GM19324 (cell line): ENCODE results near the gene PPP2R1A.
"Not testable (repeated sequence)": the region's sequence is repeated elsewhere in the genome, so short reads cannot be mapped to it uniquely, and the experiment has no call there.

ENCODE experiments used
- ATAC-seq: cut with Tn5 transposase; IDR thresholded peaks from one replicate; pipeline ENCODE4 v1.9.1; 2021; ENCODE audit warnings: mild to moderate bottlenecking, moderate library complexity; ENCODE audit not compliant: unreplicated experiment, low FRiP score

Gene PPP2R1A

GRCh38 chr19:52200044-52200443, 10.2 kb downstream of the PPP2R1A start:
- no peak for ATAC-seq

- not testable (repeated sequence) for ATAC-seq
These were observed 11.0 kb downstream of the PPP2R1A start for GRCh38 chr19:52200755-52201391.

GRCh38 chr19:52206481-52206880, 16.6 kb downstream of the PPP2R1A start:
- ATAC-seq = no peak

- ATAC-seq = no peak
These were observed 21.4 kb downstream of the PPP2R1A start for GRCh38 chr19:52211203-52211602.

- ATAC-seq = no peak
These were observed 22.2 kb downstream of the PPP2R1A start for GRCh38 chr19:52211926-52212571.

- ATAC-seq = no peak
These were observed 22.9 kb downstream of the PPP2R1A start for GRCh38 chr19:52212572-52213255.

GRCh38 chr19:52214241-52214640, 24.4 kb downstream of the PPP2R1A start:
- no peak for ATAC-seq

GRCh38 chr19:52216401-52216800, 26.5 kb downstream of the PPP2R1A start:
- no peak for ATAC-seq

- no peak for ATAC-seq
These were observed 27.7 kb downstream of the PPP2R1A start for GRCh38 chr19:52217576-52217975.

GRCh38 chr19:52219611-52220010, 29.8 kb downstream of the PPP2R1A start:
- no peak for ATAC-seq

GRCh38 chr19:52221031-52221430, 31.2 kb downstream of the PPP2R1A start:
- ATAC-seq = no peak

GRCh38 chr19:52221831-52222375, 32.1 kb downstream of the PPP2R1A start:
- no peak for ATAC-seq

GRCh38 chr19:52224211-52224610, 34.4 kb downstream of the PPP2R1A start:
- ATAC-seq = no peak

- no peak for ATAC-seq
These were observed 36.8 kb downstream of the PPP2R1A start for GRCh38 chr19:52226652-52227051.

- ATAC-seq = no peak
These were observed 37.5 kb downstream of the PPP2R1A start for GRCh38 chr19:52227196-52227940.

GRCh38 chr19:52227980-52228379, 38.1 kb downstream of the PPP2R1A start:
- no peak for ATAC-seq

- no peak for ATAC-seq
These were observed 39.7 kb downstream of the PPP2R1A start for GRCh38 chr19:52229524-52229923.

- no peak for ATAC-seq
These were observed 40.8 kb downstream of the PPP2R1A start for GRCh38 chr19:52230685-52231084.

- no peak for ATAC-seq
These were observed 41.5 kb downstream of the PPP2R1A start for GRCh38 chr19:52231154-52231910.

GRCh38 chr19:52234406-52234805, 44.6 kb downstream of the PPP2R1A start:
- no peak for ATAC-seq
